HG02885 (cell line): ENCODE measurements around the gene ACSS3.
A peak's percentile ranks its signal among the peaks of the same experiment; 100 is the strongest.
"Not testable (repeated sequence)": the region's sequence is repeated elsewhere in the genome, so short reads cannot be mapped to it uniquely, and the experiment has no call there.

ENCODE experiments used
- ATAC-seq: cut with Tn5 transposase; IDR thresholded peaks from one replicate; pipeline ENCODE4 v1.9.1; 2021; ENCODE audit warnings: mild to moderate bottlenecking; ENCODE audit not compliant: unreplicated experiment, poor library complexity

ACSS3 gene

DNA sequence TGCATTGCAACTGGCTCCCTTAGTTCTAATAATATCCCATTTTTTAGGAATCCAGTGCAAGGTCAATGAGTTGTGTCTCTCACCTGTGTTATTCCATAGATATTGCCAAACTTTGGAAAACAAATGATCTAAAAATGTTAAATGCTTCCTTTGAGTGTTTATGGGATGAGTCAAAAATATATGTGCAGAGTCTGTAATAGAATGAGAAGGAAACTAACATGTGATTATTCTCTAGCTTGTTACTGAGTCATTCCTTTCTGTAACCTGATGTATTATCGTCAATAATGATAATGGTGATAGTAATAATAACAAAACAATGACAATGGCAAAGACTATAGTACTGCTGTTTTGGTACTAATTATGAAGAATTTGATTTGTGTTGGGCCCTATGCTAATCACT is 11.5 kb downstream of the ACSS3 start:
- no peak for ATAC-seq

- ATAC-seq = no peak
Measured at GRCh38 chr12:81092053-81092452, 14.2 kb downstream of the ACSS3 start.

- ATAC-seq = no peak
Measured at GRCh38 chr12:81094718-81095360, 17.0 kb downstream of the ACSS3 start.

DNA sequence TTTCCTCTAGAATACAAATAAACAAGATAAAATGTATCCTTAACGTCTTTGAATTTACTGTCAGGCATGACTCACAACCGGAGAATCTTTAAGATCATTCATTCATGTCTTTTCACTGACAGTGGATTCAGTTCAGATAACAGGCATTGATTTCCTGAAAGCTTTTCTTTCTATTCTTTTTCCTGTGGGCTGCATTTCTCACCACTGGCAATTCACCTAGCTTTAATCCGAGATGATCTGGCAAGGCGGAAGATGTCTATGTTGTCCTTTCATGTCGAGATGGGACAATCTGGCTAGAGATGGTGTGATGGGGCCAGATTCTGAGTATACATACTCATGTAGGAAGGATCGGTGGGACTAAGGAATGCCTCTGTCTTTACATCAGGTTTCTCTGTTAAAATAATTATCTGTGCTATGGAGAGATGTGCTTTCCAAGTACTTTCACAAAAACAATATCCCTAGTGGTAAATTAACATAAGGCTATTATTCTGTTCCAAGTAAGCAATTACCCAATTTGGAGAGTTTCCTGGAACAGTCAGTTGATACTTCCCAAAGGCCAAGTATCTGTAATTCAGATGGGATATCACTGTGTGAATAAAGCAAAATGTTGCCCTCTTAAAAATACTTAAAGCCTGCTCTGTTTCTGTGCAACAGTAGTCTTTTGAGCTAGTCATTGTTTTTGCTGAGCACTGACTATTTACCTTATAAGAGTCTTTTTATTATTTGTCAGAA is 17.8 kb downstream of the ACSS3 start:
- no peak for ATAC-seq

- no peak for ATAC-seq
Measured at GRCh38 chr12:81105687-81106086, 27.8 kb downstream of the ACSS3 start.

GRCh38 chr12:81114226-81114625 is 36.3 kb downstream of the ACSS3 start:
- no peak for ATAC-seq

GRCh38 chr12:81119069-81119468 is 41.2 kb downstream of the ACSS3 start:
- ATAC-seq = not testable (repeated sequence)

- no peak for ATAC-seq
Measured at GRCh38 chr12:81120961-81121360, 43.1 kb downstream of the ACSS3 start.

GRCh38 chr12:81123611-81124010 is 45.7 kb downstream of the ACSS3 start:
- ATAC-seq = no peak

DNA sequence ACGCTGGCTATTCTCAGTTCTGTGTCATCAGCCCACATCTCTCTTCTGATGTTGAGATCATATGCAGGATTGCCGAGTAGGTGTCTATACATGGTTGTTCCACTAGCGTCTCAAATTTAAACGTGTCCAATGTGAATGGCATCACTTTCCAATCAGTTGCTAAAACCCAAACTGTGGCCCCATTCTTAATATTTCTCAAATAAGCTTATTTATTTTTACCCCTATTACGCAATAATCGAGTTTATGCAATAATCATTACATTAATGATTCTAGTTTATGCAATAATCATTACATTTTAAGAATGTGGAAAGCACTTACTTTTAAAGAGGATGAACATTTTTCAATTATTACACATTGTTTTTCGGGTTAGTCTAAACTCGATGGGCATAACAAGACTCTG is 47.8 kb downstream of the ACSS3 start:
- ATAC-seq = no peak

DNA sequence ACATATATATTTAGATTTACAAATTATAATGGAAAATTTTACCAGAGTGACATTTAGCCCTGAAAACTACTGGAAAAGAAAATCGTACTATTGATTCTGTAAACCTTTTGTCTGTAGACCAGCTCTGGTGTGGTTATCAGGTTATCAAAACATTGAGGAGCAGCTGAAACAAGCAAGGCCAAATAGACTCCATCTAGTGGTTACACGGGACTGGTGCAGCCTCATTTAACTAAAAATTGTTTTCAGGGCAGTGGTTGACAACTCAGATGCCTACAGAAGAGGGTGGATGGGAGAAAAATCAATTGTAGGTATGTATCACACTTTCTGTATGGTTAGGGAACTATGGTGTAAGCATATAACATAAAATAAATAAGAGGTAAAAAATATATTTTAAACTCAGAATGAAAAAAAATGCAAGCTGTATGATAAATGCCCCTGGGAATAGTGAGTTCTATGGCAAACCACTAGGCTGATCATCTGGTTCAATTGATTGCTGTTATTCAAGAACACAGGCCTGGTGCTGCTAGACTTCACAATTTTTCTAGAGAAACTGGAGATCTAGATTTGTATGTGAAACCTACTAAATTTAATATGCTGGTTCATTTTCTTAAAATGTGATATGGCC is 51.2 kb downstream of the ACSS3 start:
- ATAC-seq = peak; percentile 100

DNA sequence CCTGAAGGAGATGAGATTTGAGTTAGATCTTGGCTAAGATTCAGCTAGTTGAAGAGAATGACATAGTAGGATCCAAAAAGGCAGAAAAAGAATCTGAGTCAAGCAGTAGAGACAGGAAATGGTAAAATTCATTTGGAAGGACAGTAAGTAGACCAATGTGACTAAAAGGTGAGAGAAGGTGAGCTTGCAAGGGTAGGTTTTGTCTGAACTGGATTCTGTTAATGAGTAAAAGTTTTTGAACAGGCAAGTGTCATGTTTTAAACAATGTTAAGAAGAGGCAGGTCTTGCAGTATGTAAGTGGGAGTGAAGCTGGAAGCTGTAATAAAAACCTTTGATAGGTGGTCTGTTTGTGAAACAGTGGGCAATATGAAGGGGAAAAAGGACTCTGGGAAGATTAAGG is 58.6 kb downstream of the ACSS3 start:
- ATAC-seq = no peak

- no peak for ATAC-seq
Measured at GRCh38 chr12:81137801-81138200, 59.9 kb downstream of the ACSS3 start.

DNA sequence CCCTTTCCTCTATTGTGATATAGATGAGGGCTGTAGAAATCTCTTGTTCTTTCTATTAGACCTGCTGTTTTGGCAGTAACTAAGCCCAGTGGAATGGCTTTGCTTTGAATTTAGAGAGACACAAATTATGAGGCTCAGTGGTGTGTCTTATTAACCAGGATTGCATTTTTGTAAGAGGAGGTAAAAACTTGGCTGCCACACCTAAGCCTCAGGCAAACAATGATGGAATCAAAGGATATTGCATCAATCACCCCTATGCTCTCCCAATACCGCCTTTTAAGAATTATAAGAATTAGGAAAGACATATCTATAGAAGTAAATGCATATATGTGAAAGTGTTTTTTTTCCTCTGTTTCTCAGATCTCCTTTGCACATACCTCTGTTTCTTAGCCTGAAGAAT is 63.3 kb downstream of the ACSS3 start:
- ATAC-seq = no peak

GRCh38 chr12:81143057-81143456 is 65.2 kb downstream of the ACSS3 start:
- no peak for ATAC-seq

- no peak for ATAC-seq
Measured at GRCh38 chr12:81146228-81147225, 68.6 kb downstream of the ACSS3 start.

DNA sequence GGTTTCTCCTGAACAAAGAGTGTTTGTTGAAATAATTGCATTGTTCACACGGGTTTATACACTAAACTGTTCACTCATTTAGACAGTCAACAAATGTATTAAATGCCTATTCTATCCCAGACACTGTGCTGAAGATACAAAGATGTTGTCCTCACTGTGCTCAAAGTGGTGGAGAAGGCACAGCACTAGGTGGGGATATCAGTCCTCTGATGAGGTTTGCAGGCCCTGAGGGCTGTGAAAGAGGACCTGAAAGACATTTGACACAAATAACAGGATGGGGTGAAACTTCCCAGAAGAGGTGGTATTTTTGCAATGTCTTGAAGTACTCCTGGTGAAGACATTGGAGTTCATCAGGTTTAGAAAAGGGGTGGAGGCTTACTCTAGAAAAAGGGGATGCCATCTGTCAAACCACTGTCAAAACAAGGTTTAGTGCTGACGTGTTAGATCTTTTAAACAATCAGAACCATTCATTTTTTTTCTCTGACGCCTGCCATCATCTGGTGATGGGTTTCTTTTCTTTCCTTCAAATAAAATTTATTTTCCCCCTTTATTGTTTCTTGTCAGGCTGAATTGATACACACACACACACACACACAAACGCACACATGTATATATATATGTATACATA is 69.5 kb downstream of the ACSS3 start:
- no peak for ATAC-seq

DNA sequence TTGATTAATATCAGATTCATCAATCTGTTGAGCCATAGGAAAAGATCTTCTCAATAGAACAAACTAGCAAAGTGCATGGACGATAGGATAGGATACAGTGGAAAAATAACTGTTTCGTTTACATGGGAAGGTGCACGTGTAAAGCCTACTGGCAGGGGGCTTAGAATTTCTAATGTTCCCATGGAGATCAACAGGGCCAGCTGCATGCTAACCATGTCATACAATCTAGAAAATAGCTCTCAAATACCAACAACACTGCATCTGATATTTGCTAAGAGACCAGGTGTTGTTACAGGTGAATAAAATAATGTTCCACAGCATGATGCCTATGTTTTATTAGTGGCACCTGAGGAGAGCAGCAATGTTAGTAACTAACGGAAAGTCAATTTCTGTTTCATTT is 72.5 kb downstream of the ACSS3 start:
- ATAC-seq = no peak

- no peak for ATAC-seq
Measured at GRCh38 chr12:81159856-81160255, 82.0 kb downstream of the ACSS3 start.

DNA sequence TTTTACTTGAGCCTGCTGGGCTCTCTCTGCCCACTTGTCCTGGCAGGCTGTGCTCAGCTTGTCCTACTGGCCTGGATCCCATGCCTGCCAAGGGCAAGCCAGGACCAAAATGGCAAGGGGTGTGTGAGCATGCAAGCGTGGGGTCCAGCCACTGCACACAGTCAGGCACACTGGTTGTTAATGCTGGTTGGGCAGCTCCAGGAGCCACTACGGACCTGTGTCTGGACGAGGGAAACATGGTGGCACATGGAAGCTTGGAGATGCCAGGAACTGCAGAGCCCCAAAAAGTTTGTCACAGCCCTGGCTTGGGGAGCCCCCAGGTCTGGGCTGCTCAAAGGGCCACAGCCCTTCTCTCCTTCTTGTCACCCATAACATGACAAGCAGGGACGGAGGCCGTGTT is 83.8 kb downstream of the ACSS3 start:
- ATAC-seq = no peak
